Measurements from ENCODE around the gene PEX5.
"Not testable (repeated sequence)": the region's sequence is repeated elsewhere in the genome, so short reads cannot be mapped to it uniquely, and the experiment has no call there.

PEX5 gene

DNA sequence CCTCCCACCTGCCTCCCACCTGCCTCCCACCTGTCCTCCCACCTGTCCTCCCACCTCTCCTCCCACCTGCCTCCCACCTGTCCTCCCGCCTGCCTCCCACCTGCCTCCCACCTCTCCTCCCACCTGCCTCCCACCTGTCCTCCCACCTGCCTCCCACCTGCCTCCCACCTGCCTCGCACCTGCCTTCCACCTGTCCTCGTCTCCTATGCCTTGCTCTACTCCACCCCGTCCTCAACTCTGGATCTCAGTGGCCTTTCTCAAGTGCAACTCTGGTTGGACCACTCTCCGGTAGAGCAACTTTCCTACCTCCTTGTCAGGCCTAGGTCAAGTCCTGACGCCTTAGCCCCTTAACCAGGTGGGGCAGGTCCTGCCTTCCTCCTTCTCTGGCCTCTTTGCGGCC lies 29.3 kb upstream of the PEX5 start:
- DNase-seq (ENCODE audit: low read depth): no peak

DNA sequence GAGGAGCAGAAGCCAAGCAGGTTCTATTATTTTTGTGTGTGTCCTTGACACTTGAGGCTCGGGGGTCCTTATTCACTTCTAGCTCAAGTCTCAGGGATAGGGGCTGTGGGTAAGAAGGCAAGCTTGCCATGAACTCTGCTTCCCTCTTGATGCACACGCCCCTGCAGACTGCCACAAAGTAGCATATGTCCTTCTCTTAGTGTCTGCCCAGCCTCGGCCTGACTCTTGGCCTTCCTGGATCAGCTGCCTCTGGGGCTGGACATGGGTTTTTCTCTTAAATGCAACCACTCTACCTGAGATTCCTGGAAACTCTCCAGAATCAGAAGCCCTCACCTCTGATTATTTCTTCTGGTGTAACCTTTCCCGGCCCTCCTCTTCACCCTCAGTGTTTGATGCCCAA lies 28.2 kb upstream of the PEX5 start:
- no peak for DNase-seq (ENCODE audit: low read depth)

DNA sequence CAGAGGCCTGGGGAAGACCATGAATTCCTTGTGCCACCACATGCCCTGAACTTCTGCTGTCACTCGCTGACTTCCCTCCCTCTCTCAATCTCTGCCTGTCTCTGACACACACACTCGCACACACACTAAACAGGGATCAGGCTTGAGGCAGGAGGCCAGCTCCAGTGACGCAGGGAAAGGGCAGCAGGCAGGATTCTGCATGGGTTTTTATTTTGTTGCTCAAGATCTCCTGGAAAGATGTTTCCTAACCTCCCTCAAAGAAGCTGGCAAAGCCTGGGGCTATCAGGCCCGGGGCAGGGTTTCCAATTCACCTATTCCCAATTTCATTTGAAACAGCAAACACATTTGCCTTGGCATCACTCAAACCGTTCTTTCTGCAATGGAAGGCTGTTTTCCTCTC lies 27.7 kb upstream of the PEX5 start:
- DNase-seq (ENCODE audit: low read depth): no peak

DNA sequence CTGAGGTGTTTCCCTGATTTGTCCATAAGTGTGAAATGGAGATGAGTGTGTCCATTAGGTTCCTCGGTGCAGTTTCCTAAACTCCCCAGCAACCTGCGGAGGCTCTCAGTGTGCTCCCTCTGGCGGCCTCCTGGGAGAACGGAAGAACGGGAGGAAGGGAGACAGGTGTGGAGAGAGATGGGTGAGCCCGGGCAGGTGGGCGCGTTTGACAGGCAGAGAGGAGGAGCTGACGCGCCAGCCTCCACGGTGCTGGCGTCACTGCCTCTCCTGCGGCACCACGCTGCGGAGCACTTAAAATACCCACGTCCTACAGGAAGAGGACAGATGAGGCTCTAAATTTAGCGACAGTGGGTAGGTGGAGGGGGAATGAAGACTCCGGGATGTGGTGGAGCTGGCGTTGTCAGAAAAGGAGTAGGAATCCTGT lies 26.8 kb upstream of the PEX5 start:
- DNase-seq (ENCODE audit: low read depth): no peak

DNA sequence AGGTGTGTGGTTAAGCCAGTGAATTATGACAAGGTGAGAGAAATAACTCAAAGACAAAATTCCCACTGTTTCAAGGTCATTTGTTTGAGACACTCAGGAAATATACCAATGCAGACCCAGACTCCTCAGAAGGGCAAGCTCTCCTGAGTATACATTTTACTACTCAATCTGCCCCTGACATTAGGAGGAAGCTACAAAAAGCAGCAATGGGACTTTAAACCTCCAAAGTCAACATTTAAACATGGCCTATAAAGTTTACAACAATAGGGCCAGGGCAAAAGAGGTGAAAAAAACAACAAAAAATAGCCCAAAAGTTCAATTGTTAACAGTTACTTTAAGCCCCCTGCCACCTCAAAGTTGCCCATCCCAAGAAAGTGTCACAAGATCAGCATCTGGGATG lies 19.5 kb upstream of the PEX5 start:
- no peak for DNase-seq (ENCODE audit: low read depth)

DNA sequence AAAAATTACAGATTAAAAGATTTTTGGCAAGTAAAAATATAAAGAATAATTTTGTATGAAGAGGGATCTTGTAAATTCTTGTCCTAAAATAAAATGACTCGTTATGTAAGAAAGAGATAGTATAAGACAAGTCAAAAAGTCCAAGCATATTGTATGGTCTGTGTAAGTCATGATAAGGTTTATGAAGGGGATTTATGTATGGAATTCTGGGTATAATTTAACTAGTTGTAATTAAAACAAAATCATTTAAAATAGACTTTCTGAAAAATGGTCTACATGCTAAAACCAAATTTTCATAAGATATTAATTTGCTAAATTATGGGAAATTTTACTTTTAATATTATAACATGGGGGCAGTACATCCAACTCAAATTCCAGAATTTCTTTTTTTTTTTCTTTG lies 17.6 kb upstream of the PEX5 start:
- no peak for DNase-seq (ENCODE audit: low read depth)

DNA sequence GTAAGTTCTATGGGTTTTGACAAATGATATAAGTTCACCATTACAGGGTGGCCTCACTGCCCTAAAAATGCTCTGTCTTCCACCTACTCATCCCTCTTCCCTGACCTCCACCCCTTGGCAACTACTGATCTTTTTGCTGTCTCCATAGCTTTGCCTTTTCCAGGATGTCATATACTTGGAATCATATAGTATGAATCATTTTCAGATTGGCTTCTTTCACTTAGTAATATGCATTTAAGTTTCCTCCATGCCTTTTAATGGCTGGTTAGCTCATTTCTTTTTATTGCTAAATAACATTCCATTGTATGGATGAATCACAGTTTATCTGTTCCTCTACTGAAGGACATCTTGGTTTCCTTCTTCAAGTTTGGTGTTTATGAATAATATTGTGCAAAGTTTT lies 14.0 kb upstream of the PEX5 start:
- DNase-seq (ENCODE audit: low read depth): no peak

DNA sequence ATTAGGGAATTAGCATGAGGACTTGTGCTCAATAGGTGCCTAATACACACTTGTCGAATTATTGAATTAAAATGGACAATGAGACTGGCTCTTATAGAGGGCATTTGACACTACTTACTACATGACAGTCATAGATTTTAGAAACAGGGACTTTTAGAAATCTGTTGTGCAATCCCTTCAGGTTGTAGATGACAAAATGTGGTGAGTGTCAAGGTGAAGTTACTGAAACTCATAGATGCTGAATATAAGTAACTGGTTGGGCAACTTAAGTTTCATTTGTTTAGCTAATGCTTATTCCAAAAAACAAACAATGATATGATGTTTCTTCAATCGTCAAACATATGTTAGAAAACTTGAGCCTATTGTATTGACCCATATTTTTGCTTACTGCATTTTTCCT lies 12.9 kb upstream of the PEX5 start:
- no peak for DNase-seq (ENCODE audit: low read depth)

DNA sequence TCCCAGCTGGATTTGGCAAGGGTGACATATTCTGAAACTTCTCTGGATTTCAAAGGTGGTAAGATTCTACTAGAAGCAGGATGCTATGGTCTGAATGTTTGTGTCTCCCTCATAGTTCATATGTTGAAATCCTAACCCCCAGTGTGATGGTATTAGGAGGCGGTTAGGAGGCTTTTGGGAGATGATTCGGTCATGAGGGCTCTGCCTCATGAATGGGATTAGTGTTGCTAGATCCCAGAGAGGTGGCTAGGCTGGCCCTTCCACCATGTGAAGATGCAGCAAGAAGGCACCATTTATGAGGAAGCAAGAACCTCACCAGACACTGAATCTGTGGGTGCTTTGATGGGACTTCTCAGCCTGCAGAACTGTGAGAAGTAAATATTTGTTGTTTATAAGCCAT lies 11.0 kb upstream of the PEX5 start:
- no peak for DNase-seq (ENCODE audit: low read depth)

DNA sequence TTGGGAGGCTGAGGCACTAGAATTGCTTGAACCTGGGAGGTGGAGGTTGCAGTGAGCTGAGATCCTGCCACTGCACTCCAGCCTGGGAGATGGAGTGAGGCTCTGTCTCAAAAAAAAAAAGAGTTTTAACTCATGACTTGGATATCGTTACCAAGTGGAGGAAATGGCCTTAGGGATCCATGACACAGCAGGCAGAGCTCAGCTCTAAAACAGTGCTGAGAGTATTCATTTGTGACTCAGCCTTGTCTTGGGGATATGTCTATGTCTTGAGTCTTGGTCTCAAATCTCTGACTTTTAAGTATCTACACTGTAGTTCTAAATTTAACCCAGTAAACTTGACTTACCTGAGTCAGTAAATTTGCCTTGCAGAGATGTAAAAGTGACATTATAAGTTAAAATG lies 8.8 kb upstream of the PEX5 start:
- DNase-seq (ENCODE audit: low read depth): no peak

DNA sequence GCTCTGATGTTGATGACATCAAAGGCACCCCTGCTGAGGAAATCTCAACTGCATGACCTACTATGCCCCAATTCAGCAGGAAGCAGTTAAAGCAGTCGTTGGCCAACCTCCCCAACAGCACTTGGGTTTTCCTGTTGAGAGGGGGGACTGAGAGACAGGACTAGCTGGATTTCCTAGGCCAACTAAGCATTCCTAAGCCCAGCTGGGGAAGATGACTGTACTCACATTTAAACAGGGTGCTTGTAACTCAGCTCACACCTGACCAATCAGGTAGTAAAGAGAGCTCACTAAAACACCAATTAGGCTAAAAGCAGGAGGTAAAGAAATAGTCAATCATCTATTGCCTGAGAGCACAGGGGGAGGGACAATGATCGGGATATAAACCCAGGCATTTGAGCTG lies 3.4 kb upstream of the PEX5 start:
- not testable (repeated sequence) for DNase-seq (ENCODE audit: low read depth)

DNA sequence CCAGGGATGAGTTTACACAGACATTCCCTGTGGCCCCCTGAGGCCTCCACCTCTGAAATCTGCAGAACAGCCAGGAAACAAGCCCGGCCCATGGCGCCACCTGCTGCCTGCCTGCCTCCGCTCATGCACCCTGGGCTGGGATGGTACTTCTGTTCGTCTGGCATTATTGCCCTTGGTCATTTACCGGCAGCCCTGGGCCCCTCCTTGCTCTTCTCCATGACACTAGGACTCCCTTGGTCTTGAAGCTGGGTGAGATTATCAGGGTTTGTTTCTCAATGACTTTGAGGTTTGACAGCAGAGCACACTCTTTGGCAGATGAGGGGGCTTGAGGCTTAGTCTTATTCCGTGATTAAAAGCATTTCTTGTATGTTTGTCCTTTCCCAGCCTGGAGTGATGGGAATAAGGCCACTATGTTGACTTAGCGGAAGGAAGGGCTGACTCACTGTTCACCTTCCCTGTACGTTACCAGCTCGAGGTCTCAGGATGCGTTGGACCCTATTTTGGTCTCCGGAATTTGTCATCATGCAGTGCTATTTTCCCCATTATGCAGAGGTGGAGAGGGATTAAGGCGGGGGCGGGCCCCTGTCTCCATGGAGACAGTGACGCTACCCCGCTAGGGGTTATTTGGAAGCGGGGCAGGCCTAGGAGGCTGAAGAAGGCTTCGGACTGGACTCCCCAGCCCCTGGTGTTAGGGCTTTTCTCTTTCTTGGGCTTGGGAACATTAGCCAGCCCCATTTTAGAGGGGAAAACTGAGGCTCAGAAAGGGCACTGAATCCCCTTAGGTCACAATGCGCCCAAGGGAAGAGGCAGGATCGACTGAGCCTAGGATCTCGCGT lies 706 bp upstream of the PEX5 start:
- peak; percentile 15 for DNase-seq (ENCODE audit: low read depth)

DNA sequence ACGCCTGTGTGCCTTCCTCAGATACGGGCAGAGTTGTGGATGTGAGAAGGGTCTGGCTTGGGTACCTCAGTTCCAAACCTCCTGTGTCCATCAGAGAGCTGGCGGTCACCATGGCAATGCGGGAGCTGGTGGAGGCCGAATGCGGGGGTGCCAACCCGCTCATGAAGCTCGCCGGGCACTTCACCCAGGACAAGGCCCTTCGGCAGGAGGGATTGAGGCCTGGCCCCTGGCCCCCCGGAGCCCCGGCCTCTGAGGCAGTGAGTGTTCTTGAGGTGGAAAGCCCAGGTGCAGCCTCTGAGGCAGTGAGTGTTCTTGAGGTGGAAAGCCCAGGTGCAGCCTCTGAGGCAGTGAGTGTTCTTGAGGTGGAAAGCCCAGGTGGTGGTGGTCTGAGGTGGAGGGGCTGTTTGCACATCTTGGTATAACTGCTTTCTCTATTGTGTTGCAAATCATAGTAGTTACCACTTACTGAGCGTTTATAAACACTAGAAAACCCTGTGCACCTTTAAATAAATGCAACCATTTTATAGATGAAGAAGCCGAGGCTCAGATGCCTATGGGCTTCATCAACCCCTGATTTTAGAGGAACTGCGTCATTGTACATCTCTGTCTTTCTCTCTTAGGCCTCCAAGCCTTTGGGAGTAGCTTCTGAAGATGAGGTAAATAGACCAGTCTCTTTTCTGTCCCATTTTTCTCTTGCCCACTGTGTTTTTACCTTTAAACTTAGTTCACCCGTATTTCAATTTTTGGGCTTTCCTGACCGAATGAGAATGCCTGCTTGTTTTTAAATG lies 976 bp downstream of the PEX5 start:
- no peak for DNase-seq (ENCODE audit: low read depth)

DNA sequence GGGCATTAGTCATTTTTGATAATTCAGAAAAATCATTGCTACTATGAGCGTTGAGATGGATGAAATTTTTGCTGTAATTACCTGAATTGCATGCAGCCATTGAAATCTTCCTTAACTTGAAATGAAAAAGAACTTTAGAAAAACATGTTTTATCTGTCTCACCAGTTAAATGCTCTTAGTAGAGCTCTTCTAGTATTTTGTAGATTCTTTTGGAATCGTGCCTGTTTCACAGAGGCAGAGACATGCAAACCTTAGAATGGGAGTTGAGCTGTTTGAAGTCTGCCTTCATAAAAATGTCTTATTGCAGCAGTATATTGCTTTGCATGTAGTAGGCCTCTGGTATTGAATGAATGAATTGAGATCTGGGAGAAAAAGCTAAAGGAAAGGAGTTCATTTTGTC lies 4.2 kb downstream of the PEX5 start:
- no peak for DNase-seq (ENCODE audit: low read depth)

DNA sequence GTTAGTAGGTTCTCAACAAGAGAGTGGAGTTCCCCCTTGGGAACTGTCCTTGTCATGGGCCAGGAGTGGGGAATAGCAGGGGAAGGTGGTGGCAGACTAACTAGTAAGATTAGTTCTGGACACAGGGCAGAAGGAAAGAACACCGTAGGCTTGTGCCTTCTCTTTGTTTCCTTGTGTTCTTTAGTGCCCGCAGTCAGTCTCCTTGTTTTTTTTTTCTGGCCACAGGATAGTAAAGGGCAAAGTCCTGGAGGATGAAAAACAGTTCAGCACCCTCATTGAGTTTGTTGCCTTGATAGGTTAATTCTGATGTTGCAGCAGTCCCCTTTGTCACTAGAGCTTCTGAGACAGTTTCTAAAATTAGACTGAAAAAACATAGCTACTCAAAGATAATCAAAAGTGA lies 8.4 kb downstream of the PEX5 start:
- no peak for DNase-seq (ENCODE audit: low read depth)

DNA sequence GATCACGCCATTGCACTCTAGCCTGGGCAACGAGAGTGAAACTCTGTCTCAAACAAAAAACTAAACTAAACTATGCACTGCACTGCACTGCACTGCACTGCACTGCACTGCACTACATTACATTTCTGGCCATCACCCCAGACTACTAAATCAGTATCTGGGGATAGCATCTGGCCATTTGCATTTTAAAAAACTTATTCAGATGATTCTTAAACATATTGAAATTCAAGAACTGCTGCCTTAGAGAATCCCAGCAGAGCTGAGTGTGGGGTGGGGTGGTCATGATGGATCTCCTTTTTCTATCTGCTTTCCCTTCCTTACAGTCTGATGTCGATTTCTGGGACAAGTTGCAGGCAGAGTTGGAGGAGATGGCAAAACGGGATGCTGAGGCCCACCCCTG lies 13.6 kb downstream of the PEX5 start:
- no peak for DNase-seq (ENCODE audit: low read depth)

DNA sequence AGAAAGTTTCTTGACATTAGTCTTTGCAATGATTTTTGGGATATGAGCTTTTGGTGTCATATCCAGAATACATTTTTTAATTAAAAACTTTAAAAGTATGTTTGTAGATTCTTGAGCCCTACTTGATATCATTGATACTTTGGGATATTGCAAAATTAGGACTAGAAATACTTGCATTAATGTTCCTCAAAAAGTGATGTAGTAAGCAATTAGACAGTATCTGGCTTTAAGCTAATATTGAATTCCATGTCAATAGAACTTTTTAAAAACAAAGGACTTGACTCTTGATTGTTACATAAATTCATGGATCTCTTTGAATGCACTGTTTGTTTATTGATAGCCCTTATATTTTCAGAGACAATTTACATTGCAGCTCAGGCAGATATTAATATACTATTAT lies 15.6 kb downstream of the PEX5 start:
- no peak for DNase-seq (ENCODE audit: low read depth)

DNA sequence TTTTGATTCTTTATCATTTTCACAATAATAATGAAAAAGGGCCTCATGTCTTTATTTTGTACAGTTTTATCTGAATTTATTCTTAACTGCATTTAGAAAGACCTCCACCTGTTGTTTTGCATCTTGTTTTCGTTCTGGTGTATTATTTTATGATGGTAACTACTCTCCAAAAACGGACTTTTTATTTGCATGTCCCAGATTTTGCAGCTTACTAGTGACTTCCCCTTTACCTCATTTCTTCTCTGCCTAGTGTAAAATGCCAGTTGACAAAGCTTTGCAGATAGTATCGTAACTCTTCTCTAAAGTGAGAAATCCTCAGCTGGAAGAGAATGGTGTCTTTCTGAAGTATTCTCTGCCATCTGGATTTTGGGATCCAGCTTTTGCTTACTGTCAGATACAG lies 17.2 kb downstream of the PEX5 start:
- no peak for DNase-seq (ENCODE audit: low read depth)

DNA sequence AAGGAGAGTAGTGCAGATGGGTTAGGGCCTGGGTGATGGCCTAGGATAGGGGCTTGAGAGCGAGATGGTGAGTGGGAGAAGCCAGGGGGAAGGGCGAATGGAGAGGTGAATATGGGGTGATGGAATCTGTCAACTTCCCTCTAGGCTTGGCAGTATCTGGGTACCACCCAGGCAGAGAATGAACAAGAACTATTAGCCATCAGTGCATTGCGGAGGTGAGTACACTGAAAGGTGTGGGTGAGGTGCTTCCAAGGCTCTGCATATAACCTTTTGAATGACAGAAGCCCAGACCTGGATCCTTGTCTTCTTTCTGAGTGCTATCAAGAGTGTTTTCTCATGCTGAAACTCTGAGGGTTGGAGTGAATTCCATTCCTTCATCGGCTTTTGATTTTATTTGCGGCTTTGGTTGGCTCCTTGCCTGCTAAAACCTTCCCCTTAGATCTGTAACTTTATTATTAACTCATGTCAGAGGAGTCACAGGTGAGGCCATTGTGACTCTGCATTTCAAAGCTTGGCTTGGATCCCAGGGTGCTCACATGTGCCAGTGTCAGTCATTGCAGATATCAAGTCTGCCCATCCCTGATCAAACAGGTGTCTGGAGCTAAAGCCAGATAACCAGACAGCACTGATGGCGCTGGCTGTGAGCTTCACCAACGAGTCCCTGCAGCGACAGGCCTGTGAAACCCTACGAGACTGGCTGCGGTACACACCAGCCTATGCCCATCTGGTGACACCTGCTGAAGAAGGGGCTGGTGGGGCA lies 18.6 kb downstream of the PEX5 start:
- DNase-seq (ENCODE audit: low read depth): no peak

DNA sequence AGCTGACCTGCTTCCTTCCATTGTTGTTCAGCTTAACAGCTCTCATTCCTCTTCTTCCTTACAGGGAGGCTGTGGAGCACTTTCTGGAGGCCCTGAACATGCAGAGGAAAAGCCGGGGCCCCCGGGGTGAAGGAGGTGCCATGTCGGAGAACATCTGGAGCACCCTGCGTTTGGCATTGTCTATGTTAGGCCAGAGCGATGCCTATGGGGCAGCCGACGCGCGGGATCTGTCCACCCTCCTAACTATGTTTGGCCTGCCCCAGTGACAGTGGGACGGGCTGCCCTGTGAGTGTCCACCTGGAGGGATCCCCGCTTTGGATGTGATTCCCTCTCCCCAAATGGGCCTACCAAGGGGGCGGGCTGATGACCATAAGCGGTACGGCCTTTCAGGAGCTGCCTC lies 20.5 kb downstream of the PEX5 start:
- DNase-seq (ENCODE audit: low read depth): no peak

DNA sequence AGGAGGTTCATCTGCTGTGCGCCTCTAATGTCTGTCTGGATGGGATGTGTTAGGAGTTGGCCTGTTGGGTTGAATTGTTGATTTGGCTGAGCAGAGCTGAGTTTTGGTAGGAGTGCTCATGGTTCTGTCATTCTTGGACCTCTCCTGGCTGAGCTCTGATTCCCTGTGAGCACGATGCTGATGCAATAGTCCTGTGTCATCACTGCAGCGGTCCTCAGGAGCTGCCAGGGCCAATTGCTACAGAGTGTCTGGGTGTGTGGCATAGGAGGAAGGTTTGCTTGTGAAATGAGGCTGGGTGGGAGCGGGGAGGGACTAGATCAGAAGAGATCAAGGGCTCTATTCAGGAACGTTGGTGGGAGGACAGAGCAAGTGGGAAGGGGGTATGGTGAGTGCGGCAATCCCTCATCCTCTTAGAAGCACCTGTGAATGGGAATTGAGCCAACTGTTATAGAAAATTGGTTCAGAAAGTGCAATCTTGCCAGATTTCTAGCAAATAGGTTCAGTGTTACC lies 21.2 kb downstream of the PEX5 start:
- no peak for DNase-seq (ENCODE audit: low read depth)

DNA sequence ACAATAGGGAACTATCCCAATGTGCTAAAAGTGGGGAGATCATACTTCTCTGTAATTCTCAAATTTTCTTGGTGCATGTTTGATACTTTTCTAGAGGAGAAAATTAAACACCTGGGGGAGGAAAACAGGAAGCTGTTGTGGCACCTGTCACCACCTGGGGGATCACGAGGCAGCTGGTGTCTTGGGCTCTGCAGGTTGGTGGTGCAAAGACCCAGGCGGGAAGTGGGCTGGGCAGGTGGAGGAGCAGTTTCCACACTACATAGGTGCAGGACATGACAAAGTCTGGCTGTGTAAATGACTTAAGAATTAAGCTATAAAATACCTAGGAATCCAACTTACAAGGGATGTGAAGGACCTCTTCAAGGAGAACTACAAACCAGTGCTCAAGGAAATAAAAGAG lies 23.2 kb downstream of the PEX5 start:
- no peak for DNase-seq (ENCODE audit: low read depth)

DNA sequence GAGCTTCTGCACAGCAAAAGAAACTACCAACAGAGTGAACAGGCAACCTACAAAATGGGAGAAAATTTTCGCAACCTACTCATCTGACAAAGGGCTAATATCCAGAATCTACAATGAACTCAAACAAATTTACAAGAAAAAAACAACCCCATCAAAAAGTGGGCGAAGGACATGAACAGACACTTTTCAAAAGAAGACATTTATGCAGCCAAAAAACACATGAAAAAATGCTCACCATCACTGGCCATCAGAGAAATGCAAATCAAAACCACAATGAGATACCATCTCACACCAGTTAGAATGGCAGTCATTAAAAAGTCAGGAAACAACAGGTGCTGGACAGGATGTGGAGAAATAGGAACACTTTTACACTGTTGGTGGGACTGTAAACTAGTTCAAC lies 24.3 kb downstream of the PEX5 start:
- DNase-seq (ENCODE audit: low read depth): not testable (repeated sequence)
